HL-60 (cell line): ENCODE measurements around the gene SMIM3.
"Not testable (repeated sequence)": the region's sequence is repeated elsewhere in the genome, so short reads cannot be mapped to it uniquely, and the experiment has no call there.

Experiments
- CTCF ChIP-seq: IDR thresholded peaks from one replicate; pipeline ENCODE4 v1.5.1; 2011; ENCODE audit warnings: low read length, control low read depth, inconsistent platforms; ENCODE audit not compliant: insufficient read depth
- GABPA ChIP-seq: IDR thresholded peaks from 2 replicates; pipeline ENCODE4 v1.6.1; 2012; ENCODE audit warnings: low read depth
- POLR2AphosphoS5 ChIP-seq: IDR thresholded peaks from 2 replicates; pipeline ENCODE4 v1.6.1; 2012; ENCODE audit warnings: low read depth
- REST ChIP-seq: IDR thresholded peaks from 2 replicates; pipeline ENCODE4 v1.6.1; 2012; ENCODE audit warnings: low read depth; ENCODE audit not compliant: insufficient replicate concordance

- not testable (repeated sequence) for TF ChIP-seq CTCF, POLR2AphosphoS5, GABPA, REST
These were observed 36.0 kb upstream of the SMIM3 start for GRCh38 chr5:150742455-150743141.
